SIG-M5 treated with dmso at 0.1 percent for 504 hours (cell line): ENCODE measurements around the gene NPVF.

Experiments
- DNase-seq: peaks from one replicate; lab custom pipeline; 2025; ENCODE audit not compliant: unreplicated experiment; lab: John Stamatoyannopoulos, UW

The NPVF gene, protein sequence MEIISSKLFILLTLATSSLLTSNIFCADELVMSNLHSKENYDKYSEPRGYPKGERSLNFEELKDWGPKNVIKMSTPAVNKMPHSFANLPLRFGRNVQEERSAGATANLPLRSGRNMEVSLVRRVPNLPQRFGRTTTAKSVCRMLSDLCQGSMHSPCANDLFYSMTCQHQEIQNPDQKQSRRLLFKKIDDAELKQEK

DNA sequence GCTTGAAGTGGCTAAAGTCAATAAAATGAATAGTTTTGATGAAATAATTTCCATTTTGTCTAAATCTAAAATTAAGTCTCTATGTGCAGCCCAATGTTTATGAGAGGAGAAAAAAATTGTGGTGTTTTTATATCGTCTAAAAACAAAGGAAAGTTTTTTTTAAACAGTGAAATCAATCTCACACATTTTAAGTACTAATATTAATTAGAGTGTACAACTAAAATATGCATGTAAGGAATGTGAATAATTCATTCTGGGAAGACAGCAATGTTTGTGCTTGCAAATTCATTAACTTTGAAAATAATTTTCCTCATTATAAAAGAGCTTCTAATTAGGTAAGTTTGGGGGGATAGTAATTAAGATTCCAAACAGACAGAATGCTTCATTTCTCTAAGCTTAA, at the start of gene NPVF:
Gene NPVF (minus strand): TSS at position 101 of the 400 bp plus-strand sequence. CDS start 47 bp downstream, at position 54.
- no peak for DNase-seq

DNA sequence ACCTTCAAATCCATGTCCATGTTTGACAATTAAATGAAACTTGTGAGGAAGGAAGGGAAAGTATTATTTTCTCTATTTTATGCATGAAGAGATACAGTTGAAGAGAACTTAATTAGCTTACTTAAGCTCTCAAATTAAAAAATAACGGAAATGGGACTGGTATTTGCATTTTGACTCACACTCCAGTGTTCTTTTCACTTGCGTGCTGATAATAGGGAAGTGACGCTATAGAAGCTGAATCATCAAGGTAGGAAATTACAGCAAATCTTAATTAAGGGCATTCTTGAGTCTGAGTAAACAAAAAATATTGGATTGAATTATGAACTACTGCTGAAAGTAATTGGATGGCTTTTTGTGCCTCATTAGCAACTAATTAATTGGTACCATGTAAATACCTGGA, 44.0 kb upstream of the NPVF start:
- no peak for DNase-seq

DNA sequence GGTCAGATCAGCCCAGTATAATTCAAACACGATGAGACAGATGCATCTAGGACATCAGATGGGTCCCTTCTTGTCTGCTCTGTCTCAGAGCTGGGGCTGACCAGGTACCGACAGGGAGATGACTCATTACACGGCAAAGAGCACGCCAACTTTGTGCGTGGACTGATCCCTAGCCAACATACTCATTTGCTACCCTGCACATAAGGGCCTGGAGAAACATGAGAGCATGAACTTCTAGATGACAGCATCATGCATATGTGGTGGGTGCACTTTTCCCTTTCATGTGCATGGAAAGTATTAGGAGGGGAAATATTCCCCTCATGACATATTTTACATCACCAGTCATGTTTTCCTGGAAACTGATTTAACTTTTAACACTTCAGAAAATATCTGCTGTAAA, 35.1 kb upstream of the NPVF start:
- DNase-seq = no peak

DNA sequence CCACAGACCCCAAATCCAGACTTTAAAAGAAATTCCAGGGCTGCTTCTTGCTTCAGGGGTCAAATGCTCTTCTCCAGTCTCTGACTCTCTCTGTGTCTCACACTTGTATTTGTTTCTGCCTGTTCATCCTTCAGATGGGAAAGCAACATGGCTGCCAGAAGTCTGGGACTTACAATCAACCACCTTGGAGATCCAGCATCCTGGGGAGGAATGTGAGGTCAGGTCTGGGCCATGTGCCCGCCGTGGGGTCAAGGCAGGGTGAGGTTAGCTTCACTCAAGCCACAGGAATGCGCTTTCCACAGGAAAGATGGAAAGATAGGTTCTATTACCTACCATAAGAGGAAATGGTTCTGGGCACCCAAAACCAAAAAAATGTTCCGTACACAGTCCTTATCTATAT, 34.3 kb upstream of the NPVF start:
- DNase-seq = no peak

DNA sequence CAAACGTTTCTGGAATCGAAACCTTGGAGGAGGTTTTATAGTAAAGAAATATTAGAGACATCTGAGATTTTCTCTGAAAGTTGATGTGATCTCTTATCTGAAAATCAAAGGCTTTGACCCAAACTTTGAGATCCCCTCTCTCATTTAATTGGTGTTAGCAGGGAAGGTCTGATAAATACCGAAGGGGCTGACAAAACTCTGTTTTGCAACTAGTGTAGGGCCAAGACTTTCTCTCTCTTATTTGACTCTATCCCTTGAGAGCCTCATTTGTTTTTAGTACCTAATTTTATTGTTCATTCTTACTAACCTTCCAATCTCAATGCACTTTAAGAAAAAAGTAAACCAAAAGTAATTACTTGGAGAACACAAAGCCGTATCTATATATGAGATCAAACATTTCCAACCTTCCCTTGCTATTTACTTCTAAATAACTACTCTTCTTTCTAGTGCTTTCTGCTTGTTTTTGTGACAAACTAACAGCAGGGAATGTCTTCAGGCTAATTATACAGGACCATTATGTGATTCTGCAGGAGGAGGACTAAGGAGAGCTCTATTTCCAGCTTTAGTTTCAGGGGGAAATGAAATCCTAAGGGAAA, 33.4 kb upstream of the NPVF start:
- DNase-seq = no peak

DNA sequence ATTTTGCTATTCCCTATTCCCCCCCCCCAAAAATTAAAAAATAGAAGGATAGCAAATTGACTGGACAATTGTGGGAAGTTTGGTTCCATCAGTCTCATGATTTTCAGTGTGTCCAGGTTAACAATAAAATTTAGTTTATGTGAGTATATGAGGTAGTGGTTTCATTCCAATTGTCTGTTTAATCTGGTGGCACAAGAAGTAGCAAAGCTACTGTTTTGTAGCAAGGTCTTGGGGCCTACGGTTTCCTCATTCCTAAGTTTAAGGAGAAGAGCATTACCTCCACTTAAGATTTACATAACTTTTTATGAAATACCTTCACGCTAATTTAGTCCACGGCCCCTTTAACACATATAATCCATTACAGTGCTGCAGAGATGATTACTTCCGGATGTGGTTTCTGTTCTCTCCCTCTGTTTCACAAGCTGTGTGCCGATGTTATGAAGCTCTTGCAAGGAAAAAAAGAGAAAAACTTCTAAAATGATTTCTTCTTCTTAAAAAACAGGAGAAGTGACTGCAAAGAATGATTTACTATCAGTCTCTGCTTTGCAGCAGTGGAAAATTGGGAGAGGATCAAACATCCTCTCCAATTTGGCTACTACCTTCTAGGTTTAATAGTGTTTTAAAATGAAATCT, 32.7 kb upstream of the NPVF start:
- DNase-seq = peak; percentile 85

DNA sequence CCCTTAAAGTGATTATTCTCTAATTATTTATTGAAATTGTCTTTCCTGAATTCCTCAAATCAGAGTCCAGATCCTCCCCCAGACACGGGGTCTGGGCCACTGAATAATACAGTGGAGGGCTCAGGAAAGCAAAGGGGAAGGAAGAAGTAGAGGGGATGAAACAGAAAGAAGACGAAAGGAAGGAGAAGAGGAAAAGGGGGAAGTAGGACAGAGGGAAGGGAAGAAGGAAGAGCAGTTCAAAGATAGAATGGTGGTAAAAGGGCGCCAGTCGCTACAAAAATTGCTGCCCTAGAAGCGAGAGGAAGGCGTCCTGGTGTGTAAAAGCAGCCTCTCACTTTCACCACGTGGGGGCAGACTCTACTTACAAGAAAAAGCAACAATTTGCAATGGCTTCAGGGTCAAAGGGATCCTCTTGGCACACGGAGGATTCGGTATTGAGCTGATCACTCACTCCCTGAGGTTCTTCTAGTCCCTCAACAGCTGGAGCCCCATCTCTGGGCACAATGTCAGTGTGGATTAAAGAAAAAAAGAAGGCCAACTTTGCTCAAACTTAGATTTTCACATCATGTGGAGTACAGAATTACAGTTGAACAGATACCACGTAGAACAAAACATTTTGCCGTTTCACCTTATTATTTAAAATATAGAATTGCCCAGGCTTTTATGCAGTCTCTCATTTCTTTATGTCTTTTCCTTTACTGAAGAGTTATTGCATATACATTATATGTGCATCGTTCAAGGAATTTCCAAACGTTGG, 31.4 kb upstream of the NPVF start:
- peak; percentile 78 for DNase-seq

DNA sequence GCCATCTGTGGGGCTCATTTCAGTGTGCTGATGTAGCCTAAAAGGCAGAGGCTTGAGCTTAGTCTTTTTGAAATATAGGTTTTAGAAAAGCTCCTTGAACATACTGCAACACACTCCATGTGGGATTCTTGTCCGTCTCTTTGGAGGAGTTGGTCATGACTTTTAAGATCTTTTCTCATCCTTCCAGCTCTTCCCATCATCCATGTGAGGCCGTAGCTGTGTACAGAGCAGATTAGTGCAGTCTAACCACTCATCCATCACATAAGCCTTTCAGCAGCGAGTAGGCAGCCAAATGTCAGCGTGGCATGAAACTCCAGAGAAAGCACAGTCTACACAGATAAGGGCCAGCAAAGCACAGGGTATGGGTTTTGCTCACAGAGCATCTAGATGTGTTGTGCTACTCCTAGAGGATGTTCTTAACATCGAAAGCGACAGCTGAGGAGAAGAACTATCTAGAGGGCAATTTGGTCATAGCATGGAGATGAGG, 28.1 kb upstream of the NPVF start:
- DNase-seq = no peak

DNA sequence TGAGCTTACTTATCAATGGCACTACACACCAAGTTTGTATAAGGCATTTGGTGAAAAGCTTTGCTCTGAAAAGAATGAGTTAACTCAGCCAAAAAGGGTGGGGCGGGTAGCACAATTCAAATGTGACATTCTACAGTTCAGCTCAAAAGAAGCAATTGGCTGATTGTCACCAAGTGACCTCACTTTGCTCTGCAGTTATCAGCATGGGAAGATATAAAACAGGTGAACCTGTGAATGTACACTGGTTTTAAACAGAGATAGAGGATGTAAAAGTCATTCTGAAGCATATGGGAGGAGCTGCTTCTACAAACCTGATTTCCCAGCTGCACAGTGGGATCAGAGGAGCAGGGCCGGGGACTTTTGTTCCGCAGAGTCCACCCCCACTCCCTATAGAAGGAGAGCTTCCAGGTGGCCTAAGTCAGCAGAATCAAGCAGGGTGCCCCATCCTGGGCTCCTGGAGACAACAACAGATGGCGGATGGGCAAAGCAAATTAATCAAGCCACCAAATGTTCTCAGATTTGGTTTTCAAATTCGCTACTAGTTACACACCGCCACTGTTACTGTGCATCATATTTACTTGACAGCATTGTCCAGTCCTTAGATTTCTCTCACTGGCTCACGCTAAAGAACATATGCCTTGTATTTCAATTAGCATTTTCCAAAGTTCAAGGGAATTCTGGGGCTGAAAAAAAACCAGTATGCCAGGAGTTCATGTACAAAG, 27.5 kb upstream of the NPVF start:
- DNase-seq = no peak

DNA sequence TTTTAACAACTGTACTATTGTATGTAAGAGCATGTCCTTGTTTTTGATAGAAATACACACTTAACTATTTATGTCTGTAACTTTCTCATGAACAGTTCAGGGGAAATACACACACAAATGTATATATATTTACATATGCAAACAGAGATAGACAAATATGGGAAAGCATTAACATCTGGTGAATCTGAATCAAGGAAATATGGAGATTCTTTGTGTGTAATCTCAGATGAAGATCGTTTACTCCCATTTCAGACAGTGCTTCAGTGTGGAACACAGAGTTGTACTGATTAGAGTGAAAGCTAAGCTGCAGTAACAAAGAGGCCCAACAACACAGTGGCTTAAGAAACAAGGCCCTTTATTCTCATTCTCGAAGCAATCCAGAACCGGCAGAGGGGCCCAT, 26.3 kb upstream of the NPVF start:
- no peak for DNase-seq

DNA sequence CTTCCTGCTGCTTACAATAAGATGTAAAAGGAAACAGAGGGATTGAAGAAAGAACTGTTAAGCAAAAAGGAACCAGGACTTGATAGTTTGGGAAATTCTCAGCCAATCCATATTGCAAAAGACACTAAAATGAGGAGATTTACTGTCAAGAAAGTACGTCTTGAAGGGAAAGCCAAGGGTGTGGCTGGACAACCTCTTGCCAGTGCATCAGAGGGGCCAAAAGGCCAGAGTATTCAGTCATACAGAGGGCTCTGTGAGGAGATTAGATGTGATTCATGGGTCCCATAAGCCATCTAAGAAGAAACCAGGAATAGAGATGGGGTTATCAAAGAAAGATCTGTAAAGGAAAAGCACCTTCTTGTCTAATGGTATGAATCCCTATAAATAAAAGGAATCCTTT, 25.4 kb upstream of the NPVF start:
- no peak for DNase-seq

DNA sequence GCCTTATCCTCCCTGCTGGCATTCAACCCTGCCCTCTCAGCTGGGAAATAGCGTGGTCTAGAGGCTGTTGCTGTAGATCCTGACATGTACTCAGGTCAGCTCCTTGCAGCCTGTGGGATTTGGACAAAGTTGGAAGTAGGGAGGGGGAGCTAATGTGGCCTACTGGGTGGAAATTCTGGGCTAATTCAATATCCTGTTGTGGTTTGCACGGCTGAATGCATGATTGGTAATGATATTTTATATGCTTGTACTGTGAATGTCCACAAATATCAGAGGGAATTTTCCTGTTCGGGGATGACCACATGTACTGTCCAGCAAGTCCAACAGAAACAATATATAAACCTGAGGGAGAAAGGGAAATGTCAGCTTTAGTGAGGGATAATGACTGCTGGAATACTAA, 22.1 kb upstream of the NPVF start:
- no peak for DNase-seq

DNA sequence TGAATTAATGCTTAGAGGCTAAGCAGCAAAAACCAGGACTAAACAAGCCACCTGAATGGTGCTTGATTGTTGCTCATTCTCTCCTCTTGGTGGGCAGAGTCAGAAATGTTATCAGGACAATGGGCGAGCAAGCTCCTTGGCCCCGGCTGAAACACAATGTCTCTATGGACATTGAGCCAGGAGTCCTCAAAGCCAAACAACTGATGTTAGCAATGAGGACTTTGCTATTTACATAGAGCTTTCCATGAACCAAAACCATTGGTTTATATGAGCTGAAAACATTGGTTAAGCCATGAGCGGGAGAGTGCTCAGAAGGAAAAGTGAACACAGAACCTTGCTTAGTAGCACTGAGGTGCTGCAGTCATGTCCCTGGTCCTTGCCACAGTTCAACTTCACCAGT, 21.5 kb upstream of the NPVF start:
- DNase-seq = no peak

DNA sequence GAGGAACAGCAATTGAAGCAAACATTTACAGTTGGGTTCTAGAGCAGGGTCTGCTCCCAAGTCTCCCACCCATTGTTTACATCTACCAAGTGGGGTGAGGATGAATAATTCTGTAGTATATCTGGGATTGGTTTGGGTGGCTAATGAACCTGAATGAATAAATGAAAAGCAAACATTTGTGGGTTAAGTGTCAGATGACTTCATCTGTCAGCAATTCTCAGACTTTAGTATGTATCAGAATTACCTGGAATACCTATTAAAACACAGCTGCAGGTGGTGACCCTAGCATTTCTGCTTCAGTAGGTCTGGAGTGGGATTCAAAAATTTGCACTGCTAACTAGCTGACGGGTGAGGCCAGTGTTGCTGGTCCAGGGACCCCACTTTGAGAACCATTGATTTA, 18.0 kb upstream of the NPVF start:
- DNase-seq = no peak

DNA sequence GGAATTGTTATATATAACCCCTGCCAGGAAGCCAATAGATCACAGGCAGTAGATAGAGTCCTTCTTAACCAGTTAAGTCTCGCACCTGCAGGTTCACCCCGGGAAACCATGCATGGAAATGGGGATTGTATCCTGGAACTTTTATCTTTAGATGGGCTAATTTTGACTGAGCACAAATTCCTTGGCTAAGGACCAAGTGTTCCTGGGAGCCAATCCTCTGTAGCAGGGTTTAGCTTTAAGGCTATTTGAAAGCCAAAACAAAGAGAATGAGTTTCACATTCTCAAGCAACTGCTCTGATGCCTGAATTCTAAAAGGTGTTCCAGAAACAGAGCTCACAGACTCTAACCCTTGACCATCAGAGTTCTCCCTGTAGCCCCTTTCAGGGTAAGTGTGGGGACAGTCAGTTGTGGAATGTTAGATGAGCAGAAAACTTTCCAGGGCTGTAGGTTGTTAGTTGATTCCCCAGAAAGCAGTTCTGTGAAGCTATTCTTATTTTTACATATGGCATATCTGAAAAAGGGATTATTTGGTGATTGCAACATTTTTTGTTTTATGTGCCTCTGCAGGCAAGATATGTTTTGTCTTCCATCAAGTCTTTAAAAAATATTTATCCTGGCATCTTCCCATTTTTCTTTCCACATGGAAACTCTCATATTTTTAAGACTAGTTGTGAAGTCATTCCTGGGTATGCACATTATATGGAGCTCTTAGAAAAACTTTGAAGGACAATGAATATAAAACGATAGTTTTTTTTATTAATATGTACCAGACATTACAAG, 16.2 kb upstream of the NPVF start:
- DNase-seq = no peak

DNA sequence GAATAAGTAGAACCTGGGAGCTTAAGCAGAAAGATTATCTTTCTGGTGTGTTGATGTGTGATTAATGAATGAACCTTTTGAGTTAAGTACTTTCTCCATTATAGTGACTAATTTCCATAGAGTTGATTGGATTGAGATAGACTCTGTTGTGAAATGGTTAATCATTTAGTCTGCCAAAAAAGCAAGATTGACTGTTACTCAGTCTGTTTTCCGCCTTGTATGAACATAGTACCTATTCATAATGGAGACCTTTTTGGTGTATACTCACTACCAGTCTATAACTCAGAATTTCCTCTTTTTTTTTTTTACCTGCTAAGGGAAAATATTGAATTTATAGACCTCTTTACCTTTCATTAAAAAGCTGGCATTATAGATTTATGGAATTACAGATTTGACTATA, 14.4 kb upstream of the NPVF start:
- DNase-seq = no peak

DNA sequence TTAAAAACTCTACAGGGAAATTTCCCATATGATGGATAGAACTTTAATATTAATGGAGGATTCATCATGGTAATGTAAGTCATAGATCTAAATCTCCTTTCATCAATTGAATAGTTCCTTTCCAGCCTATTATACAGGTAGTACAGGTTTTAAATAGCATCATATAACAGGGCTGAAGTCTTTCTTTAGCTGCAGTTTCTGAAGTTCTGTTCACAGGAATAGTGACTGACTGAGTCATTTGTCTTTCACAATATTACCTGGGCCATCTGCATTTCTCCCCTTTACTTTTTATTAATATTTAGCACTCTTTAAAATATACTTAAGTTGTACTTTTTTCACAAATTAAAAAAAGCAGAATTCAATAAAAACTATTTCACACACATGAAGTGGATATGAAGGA, 12.6 kb upstream of the NPVF start:
- no peak for DNase-seq

DNA sequence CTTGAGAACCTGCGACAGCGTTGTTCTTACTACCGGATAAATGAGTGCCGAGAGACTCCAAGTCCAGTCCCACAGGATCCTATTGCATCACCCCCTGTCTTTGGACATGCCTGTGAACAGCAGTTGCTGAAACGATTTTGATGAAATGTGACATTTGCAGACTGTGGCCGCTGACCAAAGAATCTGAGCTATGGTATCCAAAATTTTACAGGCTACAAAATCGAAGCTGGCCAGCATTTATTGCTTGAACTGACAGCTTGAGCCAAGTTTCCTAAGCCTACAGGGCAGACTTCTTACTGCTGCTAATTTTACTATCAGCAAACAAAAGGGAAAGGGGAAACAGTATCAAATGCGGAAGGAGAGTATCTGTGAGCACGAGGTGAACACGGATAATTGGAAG, 12.1 kb upstream of the NPVF start:
- DNase-seq = no peak

DNA sequence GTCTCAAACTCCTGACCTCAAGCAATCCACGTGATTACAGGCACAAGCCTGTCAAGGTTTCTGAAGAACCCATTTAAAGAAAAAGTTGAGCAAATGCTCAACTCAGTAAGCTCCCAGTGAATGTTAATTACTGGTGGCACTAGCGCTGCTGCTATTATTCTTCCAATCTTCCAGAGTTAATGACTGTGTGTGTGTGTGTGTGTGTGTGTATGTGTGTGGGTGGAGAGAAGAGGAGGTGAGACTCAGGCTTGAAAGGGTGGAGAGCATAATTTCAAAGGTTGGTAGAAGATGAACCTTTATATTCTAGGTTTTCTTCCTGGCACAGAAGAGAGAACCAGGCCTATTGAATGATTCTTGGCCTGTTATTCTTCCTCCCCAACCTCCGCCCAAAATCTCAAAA, 11.6 kb upstream of the NPVF start:
- DNase-seq = no peak

DNA sequence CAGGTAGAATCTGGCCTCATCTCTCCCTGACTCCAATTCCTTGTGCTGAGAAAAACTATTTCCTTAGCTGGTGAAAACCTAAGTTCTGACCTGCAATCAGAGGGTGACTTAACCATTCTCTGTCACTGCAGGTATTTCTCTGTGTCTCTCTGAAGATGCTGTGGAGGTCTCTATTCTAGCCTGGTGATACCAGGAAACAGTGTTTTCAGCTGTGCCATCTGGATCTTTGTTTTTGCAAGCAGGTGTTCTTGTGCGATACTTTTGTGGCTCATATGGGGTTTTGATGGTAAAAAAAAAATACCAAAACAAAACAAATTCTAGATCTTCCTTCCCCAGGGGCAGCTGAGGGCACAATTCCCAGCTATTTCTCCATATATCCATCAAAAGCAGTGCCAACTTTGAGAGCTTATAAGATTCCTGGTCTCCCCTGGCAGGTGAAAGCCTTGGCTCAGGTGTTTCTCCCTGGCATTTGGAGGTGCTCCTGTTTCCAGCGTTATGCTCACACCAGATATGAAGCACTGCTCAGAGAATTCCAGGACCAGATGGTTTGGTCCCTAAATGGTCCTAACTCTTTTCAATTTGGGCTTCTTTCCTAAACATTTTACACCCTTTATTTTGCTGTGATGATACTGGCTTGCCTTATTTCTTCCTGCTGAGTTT, 9.9 kb upstream of the NPVF start:
- no peak for DNase-seq
